Karpas-422 (cell line): Measurements from ENCODE around the gene PRDM8. TPM values are rescaled to one million over a fixed set of nuclear protein-coding genes. Genes with fewer than 3 reads are reported as not detected.

Source experiments
- DNase-seq: peaks from one replicate; pipeline ENCODE4 v3.0.0-alpha.2; 2015
- H2AFZ ChIP-seq: fragments of 200-600 bp; sonication (generic); 2 replicates; pipeline ENCODE4 v1.6.1; 2014; ENCODE audit warnings: antibody characterized with exemption, low read length, mixed read lengths
- H3K27ac ChIP-seq: fragments of 200-600 bp; sonication (generic); 2 replicates; pipeline ENCODE4 v1.5.1; 2014; ENCODE audit warnings: mild to moderate bottlenecking, low read length, moderate library complexity
- H3K27me3 ChIP-seq: fragments of 200-600 bp; sonication (generic); 2 replicates; pipeline ENCODE4 v1.6.1; 2014; ENCODE audit warnings: low read length, mixed read lengths
- H3K36me3 ChIP-seq: fragments of 200-600 bp; sonication (generic); 2 replicates; pipeline ENCODE4 v1.6.1; 2014; ENCODE audit warnings: low read length, mixed read lengths; ENCODE audit not compliant: insufficient read depth
- H3K4me1 ChIP-seq: fragments of 200-600 bp; sonication (generic); 2 replicates; pipeline ENCODE4 v1.6.1; 2014; ENCODE audit warnings: mild to moderate bottlenecking, low read length, mixed read lengths
- H3K4me2 ChIP-seq: fragments of 200-600 bp; sonication (generic); 2 replicates; pipeline ENCODE4 v1.6.1; 2014; ENCODE audit warnings: low read length, low read depth, mild to moderate bottlenecking; ENCODE audit not compliant: poor library complexity, severe bottlenecking
- H3K4me3 ChIP-seq: fragments of 200-600 bp; sonication (generic); 2 replicates; pipeline ENCODE4 v1.5.1; 2014; ENCODE audit warnings: mild to moderate bottlenecking, antibody characterized with exemption, low read length, mixed read lengths
- H3K79me2 ChIP-seq: fragments of 200-600 bp; sonication (generic); 2 replicates; pipeline ENCODE4 v1.6.1; 2014; ENCODE audit warnings: mild to moderate bottlenecking, low read length, mixed read lengths
- H3K9ac ChIP-seq: fragments of 200-600 bp; sonication (generic); 2 replicates; pipeline ENCODE4 v1.6.0; 2014; ENCODE audit warnings: low read length
- H3K9me2 ChIP-seq: fragments of 200-600 bp; sonication (generic), shearing (Covaris generic); replicated peaks from 2 replicates; pipeline ENCODE4 v1.6.0; 2014; ENCODE audit warnings: mild to moderate bottlenecking, low read length, moderate library complexity; ENCODE audit not compliant: insufficient read depth
- H3K9me3 ChIP-seq: fragments of 300-700, 200-600 bp; sonication (generic); 2 replicates; pipeline ENCODE4 v1.6.1; 2014; ENCODE audit warnings: low read length, mixed read lengths
- H4K20me1 ChIP-seq: fragments of 200-600 bp; sonication (generic); 2 replicates; pipeline ENCODE4 v1.6.1; 2014; ENCODE audit warnings: mild to moderate bottlenecking, antibody characterized with exemption, low read length, low read depth; ENCODE audit not compliant: insufficient read depth
- total RNA-seq: library from RNA; depleted of rRNA; stranded (reverse); fragments of >200 nt; shearing (Covaris generic); gene quantifications from 2 replicates; pipeline ENCODE4 v1.2.3, GENCODE V29; 2014; ENCODE audit warnings: low replicate concordance

The PRDM8 gene
- total RNA-seq, 1 experiment from 2014 or later, result not detected

DNA sequence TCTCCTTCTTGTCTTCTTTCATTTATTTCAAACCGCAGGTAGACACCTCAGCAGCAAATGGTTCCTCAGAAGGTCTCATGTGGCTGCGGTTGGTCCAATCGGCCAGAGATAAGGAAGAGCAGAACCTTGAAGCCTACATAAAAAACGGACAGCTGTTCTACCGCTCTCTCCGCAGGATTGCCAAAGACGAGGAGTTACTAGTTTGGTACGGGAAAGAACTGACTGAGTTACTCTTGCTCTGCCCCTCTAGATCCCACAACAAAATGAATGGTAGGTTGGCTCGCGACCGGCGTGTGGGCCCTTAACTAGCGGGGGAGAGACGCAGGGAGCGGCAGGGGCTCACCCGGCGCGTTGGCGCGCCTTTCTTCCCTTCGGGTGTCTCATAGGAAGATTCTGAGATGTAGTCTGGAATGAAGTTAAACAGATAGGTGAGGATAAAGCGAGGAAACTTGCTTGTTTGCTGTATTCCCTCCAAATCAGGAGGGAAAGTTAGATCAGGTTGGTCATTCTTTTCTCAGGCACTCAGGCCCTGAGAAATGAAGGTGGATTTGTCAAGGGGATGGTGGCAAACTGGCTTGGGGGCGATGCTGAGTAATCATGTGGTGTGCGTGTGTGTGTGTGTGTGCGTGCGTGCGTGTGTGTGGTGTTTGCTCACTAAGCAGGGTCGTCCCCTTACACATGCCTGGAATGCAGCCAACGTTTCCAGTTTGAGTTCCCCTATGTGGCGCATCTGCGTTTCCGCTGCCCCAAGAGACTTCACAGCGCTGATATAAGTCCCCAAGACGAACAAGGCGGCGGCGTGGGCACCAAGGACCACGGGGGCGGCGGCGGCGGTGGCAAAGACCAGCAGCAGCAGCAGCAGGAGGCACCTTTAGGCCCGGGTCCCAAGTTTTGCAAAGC is 4.2 kb downstream of the PRDM8 start:
- H2AFZ ChIP-seq, result no peak overlapping the region
- H3K27me3 ChIP-seq, result no peaks in the 10 kb centered on the region
- no peaks in the 10 kb centered on the region for H3K9me2 ChIP-seq
- no peak overlapping the region for H3K4me3 ChIP-seq
- H3K9ac ChIP-seq, result no peak overlapping the region
- DNase-seq, result no peak
- no peaks in the 10 kb centered on the region for H3K9me3 ChIP-seq
- no peaks in the 10 kb centered on the region for H3K4me1 ChIP-seq
- H3K27ac ChIP-seq, result no peak overlapping the region
- no peaks in the 10 kb centered on the region for H3K79me2 ChIP-seq
- no peaks in the 10 kb centered on the region for H3K36me3 ChIP-seq
- no peaks in the 10 kb centered on the region for H4K20me1 ChIP-seq
- H3K4me2 ChIP-seq, result no peak overlapping the region

DNA sequence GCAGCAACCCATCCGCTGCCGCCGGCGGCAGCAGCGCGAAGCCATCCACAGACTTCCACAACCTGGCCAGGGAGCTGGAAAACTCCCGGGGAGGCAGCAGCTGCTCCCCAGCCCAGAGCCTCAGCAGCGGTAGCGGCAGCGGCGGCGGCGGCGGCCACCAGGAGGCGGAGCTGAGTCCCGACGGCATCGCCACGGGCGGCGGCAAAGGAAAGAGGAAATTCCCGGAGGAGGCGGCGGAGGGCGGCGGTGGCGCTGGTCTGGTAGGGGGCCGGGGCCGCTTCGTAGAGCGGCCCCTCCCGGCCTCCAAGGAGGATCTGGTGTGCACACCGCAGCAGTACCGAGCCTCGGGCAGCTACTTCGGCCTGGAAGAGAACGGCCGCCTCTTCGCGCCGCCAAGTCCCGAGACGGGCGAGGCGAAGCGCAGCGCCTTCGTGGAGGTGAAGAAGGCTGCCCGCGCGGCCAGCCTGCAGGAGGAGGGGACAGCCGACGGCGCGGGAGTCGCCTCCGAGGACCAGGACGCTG is 4.9 kb downstream of the PRDM8 start:
- no peaks in the 10 kb centered on the region for H3K9me2 ChIP-seq
- no peak overlapping the region for H2AFZ ChIP-seq
- H3K4me2 ChIP-seq, result no peak overlapping the region
- no peaks in the 10 kb centered on the region for H3K36me3 ChIP-seq
- no peaks in the 10 kb centered on the region for H4K20me1 ChIP-seq
- no peak for DNase-seq
- H3K27me3 ChIP-seq, result no peaks in the 10 kb centered on the region
- no peaks in the 10 kb centered on the region for H3K9me3 ChIP-seq
- H3K9ac ChIP-seq, result no peak overlapping the region
- H3K79me2 ChIP-seq, result no peaks in the 10 kb centered on the region
- no peak overlapping the region for H3K4me3 ChIP-seq
- no peaks in the 10 kb centered on the region for H3K4me1 ChIP-seq
- H3K27ac ChIP-seq, result no peak overlapping the region

DNA sequence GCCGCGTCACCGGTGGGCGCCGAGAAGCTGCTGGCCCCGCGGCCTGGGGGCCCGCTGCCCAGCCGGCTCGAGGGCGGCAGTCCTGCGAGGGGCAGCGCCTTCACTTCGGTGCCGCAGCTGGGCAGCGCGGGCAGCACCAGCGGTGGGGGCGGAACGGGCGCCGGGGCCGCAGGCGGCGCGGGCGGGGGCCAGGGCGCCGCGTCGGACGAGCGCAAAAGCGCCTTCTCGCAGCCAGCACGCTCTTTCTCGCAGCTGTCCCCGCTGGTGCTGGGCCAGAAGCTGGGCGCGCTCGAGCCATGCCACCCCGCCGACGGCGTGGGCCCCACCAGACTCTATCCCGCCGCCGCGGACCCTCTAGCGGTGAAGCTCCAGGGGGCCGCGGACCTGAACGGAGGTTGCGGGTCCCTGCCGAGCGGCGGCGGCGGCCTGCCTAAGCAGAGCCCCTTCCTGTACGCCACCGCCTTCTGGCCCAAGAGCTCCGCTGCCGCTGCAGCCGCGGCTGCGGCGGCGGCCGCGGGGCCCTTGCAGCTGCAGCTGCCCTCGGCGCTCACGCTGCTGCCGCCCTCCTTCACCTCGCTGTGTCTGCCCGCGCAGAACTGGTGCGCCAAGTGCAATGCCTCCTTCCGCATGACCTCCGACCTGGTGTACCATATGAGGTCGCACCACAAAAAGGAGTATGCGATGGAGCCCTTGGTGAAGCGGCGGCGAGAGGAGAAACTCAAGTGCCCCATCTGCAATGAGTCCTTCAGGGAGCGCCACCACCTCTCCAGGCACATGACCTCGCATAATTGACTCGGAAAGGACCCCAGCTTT is 5.6 kb downstream of the PRDM8 start:
- DNase-seq, result no peak
- H4K20me1 ChIP-seq, result no peaks in the 10 kb centered on the region
- no peaks in the 10 kb centered on the region for H3K9me2 ChIP-seq
- no peak overlapping the region for H3K27ac ChIP-seq
- H3K9ac ChIP-seq, result no peak overlapping the region
- no peaks in the 10 kb centered on the region for H3K9me3 ChIP-seq
- H3K36me3 ChIP-seq, result no peaks in the 10 kb centered on the region
- no peaks in the 10 kb centered on the region for H3K79me2 ChIP-seq
- no peaks in the 10 kb centered on the region for H3K27me3 ChIP-seq
- H3K4me1 ChIP-seq, result no peaks in the 10 kb centered on the region
- no peak overlapping the region for H3K4me3 ChIP-seq
- no peak overlapping the region for H2AFZ ChIP-seq
- H3K4me2 ChIP-seq, result no peak overlapping the region

DNA sequence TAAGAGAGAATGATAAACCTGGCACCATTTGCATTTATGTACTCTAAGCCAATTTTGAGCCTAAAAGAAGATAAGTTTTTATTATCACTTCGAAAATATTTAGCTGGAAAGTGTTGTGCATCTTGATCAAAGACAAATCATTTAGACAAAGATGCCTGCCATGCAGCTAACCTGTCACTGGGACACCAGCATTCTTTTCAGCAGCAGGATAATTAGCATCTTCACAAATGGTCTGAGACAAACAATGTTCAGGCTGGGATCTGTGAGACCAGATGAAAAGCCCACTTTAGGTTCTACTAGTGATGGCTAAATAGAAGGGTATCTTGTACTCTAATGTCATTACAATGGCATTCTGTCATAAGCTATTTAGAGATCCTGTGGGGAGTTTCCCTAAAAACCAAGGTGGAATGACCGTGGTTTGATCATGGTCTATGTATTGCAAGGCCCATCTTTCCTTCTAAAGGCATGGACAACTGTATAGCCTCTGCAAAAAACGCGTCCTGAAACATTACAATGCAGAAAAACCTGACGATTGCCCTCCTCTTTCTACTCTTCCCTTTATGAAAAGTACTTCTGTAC is 7.2 kb downstream of the PRDM8 start:
- Histone ChIP-seq H4K20me1 (no peaks in the 10 kb centered on the region), H3K4me2 (no peak overlapping the region), H3K4me3 (no peak overlapping the region), H3K36me3 (no peaks in the 10 kb centered on the region), H3K9ac (no peak overlapping the region), H3K9me3 (no peaks in the 10 kb centered on the region), H3K9me2 (no peaks in the 10 kb centered on the region), H2AFZ (no peak overlapping the region), H3K79me2 (no peaks in the 10 kb centered on the region), H3K4me1 (no peaks in the 10 kb centered on the region), H3K27me3 (no peaks in the 10 kb centered on the region), H3K27ac (no peak overlapping the region)
- no peak for DNase-seq

DNA sequence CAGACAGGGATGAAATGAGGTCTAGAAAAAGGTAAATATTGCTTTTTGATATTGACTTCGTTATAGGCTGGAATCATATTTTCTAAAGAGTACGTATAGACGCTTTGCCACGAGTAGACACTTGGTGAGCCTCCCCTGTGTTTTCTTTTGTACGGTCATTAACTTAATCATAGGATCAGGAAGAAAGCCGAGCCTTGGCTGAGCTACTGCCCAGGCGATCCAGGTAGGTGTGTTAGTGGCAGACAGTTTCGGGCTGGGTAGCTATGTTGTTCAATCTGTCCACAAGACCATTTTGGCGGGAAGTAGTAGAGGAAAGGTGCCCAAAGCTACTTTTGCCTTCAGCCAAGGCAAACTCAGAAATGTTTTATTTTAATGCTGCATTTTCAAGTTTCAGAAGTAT is 8.8 kb downstream of the PRDM8 start:
- no peaks in the 10 kb centered on the region for H3K27me3 ChIP-seq
- no peaks in the 10 kb centered on the region for H3K4me1 ChIP-seq
- no peak overlapping the region for H2AFZ ChIP-seq
- H3K36me3 ChIP-seq, result no peaks in the 10 kb centered on the region
- H3K9me3 ChIP-seq, result no peaks in the 10 kb centered on the region
- H3K9ac ChIP-seq, result no peak overlapping the region
- DNase-seq, result no peak
- no peaks in the 10 kb centered on the region for H3K79me2 ChIP-seq
- no peak overlapping the region for H3K4me3 ChIP-seq
- no peaks in the 10 kb centered on the region for H3K9me2 ChIP-seq
- H3K27ac ChIP-seq, result no peak overlapping the region
- H4K20me1 ChIP-seq, result no peaks in the 10 kb centered on the region
- H3K4me2 ChIP-seq, result no peak overlapping the region

DNA sequence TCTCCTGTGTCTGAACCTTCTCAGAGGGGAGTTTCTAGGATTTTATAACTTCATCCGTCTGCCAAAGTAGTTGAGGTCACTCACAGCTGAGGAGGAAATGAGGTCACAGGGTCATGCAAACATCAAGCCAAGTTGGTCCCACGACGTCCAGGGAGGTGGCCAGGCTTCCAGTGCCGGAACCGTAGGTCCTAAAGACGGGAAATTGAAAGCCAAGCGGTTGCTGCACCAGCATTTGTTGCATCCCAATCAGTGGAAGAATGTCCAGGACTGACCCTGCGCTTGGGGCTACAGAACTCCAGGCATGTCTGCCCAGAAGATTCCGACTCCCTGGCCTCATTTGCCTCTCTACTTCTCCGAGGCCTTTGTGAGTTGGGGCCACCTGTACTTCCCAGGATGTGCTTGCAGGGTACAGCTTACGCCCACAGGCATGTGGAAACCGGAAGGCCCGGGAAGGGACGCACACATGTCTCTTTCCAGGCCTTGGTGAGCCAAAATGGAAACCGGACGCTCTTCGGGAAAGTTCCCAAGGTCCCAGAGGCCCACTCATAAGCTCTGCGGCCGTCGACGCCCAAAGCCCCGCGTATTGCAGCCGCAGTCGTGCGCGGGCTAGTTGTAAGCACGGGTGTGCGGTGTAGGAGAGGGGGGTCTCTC is 9.3 kb downstream of the PRDM8 start:
- Histone ChIP-seq H2AFZ (no peak overlapping the region), H3K4me1 (no peaks in the 10 kb centered on the region), H3K9ac (no peak overlapping the region), H3K27ac (no peak overlapping the region), H3K36me3 (no peaks in the 10 kb centered on the region), H3K79me2 (no peaks in the 10 kb centered on the region), H3K9me2 (no peaks in the 10 kb centered on the region), H3K9me3 (no peaks in the 10 kb centered on the region), H4K20me1 (no peaks in the 10 kb centered on the region), H3K27me3 (no peaks in the 10 kb centered on the region), H3K4me2 (no peak overlapping the region), H3K4me3 (no peak overlapping the region)
- no peak for DNase-seq

DNA sequence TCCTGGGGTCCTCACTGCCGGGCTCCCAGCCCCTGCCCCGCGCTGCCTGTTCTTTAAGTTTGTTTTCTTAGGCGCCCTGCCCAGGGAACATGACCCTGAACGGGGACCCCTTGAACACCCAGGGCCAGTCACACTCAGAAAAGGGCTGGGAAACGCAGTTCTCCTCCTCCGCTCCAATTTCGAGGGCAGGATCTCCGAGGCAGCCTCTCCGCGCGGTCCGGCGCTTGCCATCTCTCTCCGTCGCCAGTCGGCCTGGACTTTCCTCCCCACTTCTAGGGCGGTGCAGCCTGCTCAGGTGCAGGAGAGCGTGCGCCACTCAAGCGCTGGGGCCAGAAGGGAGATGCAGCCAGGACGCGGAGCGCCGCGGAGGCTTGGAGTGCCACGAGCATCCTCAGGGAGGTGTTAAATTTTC is 9.9 kb downstream of the PRDM8 start:
- Histone ChIP-seq H3K4me3 (no peak overlapping the region), H4K20me1 (no peaks in the 10 kb centered on the region), H3K9ac (no peak overlapping the region), H3K9me3 (no peaks in the 10 kb centered on the region), H3K36me3 (no peaks in the 10 kb centered on the region), H2AFZ (no peak overlapping the region), H3K27ac (no peak overlapping the region), H3K27me3 (no peaks in the 10 kb centered on the region), H3K79me2 (no peaks in the 10 kb centered on the region), H3K9me2 (no peaks in the 10 kb centered on the region), H3K4me1 (no peaks in the 10 kb centered on the region), H3K4me2 (no peak overlapping the region)
- no peak for DNase-seq
